Osteocyte (in vitro differentiated cells): ENCODE measurements around the gene SCGB3A2. TPM values are rescaled to one million over a fixed set of nuclear protein-coding genes. Genes with fewer than 3 reads are reported as not detected.

Experiments used
- DNase-seq: peaks from one replicate; pipeline ENCODE4 v3.0.0; 2021; ENCODE audit warnings: mixed read lengths; ENCODE audit not compliant: unreplicated experiment; ENCODE audit errors: extremely low spot score
- H3K27ac Mint-ChIP-seq: one replicate; pipeline ENCODE4 v1.8.0; 2021; ENCODE audit warnings: mild to moderate bottlenecking, mixed read lengths; ENCODE audit not compliant: unreplicated experiment
- H3K27me3 Mint-ChIP-seq: one replicate; pipeline ENCODE4 v1.8.0; 2021; ENCODE audit warnings: mixed read lengths; ENCODE audit not compliant: unreplicated experiment
- H3K36me3 Mint-ChIP-seq: one replicate; pipeline ENCODE4 v1.8.0; 2021; ENCODE audit warnings: mixed read lengths; ENCODE audit not compliant: unreplicated experiment
- H3K4me1 Mint-ChIP-seq: one replicate; pipeline ENCODE4 v1.8.0; 2021; ENCODE audit warnings: mixed read lengths; ENCODE audit not compliant: unreplicated experiment
- H3K4me3 Mint-ChIP-seq: one replicate; pipeline ENCODE4 v1.8.0; 2021; ENCODE audit warnings: mild to moderate bottlenecking, moderate library complexity, mixed read lengths; ENCODE audit not compliant: unreplicated experiment
- H3K9me3 Mint-ChIP-seq: one replicate; pipeline ENCODE4 v1.8.0; 2021; ENCODE audit warnings: mixed read lengths; ENCODE audit not compliant: unreplicated experiment
- CTCF ChIP-seq: fragments of 200-600 bp; sonication (generic); IDR thresholded peaks from 2 replicates; pipeline ENCODE4 v1.5.0; 2021; ENCODE audit warnings: antibody characterized with exemption, mild to moderate bottlenecking, moderate library complexity
- total RNA-seq: library from RNA; stranded (reverse); gene quantifications from 2 replicates; pipeline ENCODE4 v1.2.1, GENCODE V29; 2021

Gene SCGB3A2
- total RNA-seq, 1 donor from 2014 or later, result not detected

GRCh38 chr5:147851578-147851977 is 26.9 kb upstream of the SCGB3A2 start:
- no peak overlapping the region for H3K27ac Mint-ChIP-seq
- no peaks in the 10 kb centered on the region for H3K4me1 Mint-ChIP-seq
- DNase-seq, result no peak
- H3K9me3 Mint-ChIP-seq, result no peaks in the 10 kb centered on the region
- no peak for TF ChIP-seq CTCF
- no peaks in the 10 kb centered on the region for H3K36me3 Mint-ChIP-seq
- H3K27me3 Mint-ChIP-seq, result peaks cover 68% of the 10 kb centered on the region
- H3K4me3 Mint-ChIP-seq, result no peak overlapping the region

GRCh38 chr5:147852365-147852764 is 26.1 kb upstream of the SCGB3A2 start:
- Mint-ChIP-seq H3K4me1 (no peaks in the 10 kb centered on the region), H3K27me3 (peaks cover 64% of the 10 kb centered on the region), H3K27ac (no peak overlapping the region), H3K4me3 (no peak overlapping the region), H3K9me3 (no peaks in the 10 kb centered on the region), H3K36me3 (no peaks in the 10 kb centered on the region)
- TF ChIP-seq CTCF, result no peak
- DNase-seq, result no peak

GRCh38 chr5:147853372-147853987 is 25.0 kb upstream of the SCGB3A2 start:
- no peak for DNase-seq
- no peaks in the 10 kb centered on the region for H3K36me3 Mint-ChIP-seq
- no peak overlapping the region for H3K27ac Mint-ChIP-seq
- no peak for TF ChIP-seq CTCF
- H3K9me3 Mint-ChIP-seq, result no peaks in the 10 kb centered on the region
- H3K4me3 Mint-ChIP-seq, result no peak overlapping the region
- H3K27me3 Mint-ChIP-seq, result peaks cover 59% of the 10 kb centered on the region
- H3K4me1 Mint-ChIP-seq, result no peaks in the 10 kb centered on the region

- TF ChIP-seq CTCF, result no peak
- Mint-ChIP-seq H3K27ac (no peak overlapping the region), H3K36me3 (no peaks in the 10 kb centered on the region), H3K4me3 (no peak overlapping the region), H3K9me3 (no peaks in the 10 kb centered on the region), H3K4me1 (no peaks in the 10 kb centered on the region), H3K27me3 (peaks cover 51% of the 10 kb centered on the region)
- DNase-seq, result no peak
Observed at GRCh38 chr5:147854331-147854730, 24.2 kb upstream of the SCGB3A2 start.

- no peak overlapping the region for H3K27ac Mint-ChIP-seq
- no peak for DNase-seq
- peaks cover 44% of the 10 kb centered on the region for H3K27me3 Mint-ChIP-seq
- no peaks in the 10 kb centered on the region for H3K36me3 Mint-ChIP-seq
- TF ChIP-seq CTCF, result no peak
- no peak overlapping the region for H3K4me3 Mint-ChIP-seq
- no peaks in the 10 kb centered on the region for H3K9me3 Mint-ChIP-seq
- H3K4me1 Mint-ChIP-seq, result no peaks in the 10 kb centered on the region
Observed at GRCh38 chr5:147854894-147855773, 23.4 kb upstream of the SCGB3A2 start.
